ENCODE results near the gene HOXC4.

DNA sequence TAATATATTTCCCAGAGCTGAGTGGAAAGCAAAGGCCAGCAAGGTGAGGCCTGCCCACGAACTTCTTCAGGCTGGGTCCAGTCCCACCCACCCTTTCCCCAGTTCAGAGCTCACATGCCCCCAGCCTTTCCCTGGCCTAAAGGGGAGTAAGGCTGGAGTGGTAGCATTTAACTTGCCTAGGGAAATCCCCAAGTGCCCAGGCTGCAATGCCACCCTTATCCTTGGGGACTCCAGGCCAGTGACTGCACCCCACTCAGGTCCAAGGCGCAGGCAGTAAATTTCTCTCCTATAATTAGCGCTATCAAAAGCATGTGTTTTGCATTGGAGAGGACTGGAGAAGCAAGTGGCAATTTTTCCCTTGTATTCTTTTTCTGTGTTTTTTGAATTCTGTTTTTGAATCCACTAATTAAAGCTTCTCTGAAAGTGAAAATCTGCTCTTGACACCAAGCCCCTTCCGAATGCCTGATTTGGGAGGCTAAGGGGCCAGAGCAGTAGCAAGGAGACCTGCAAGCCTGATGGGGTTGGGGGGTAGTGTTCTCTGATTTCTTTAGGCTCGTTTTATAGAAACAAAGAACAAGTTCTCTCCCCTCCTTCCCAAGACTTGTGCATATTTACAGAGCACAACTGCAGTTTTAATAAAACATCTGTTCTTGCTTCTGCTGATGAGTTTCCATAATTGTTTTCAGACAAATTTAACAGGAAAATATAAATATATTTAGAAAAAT, 28.9 kb upstream of the HOXC4 start:
- TF ChIP-seq CTCF (IDR thresholded peaks at IDR 0.05): no peak
- TF ChIP-seq POLR2A (IDR thresholded peaks at IDR 0.05): no peak
- no peak for TF ChIP-seq POLR2AphosphoS5 (IDR thresholded peaks at IDR 0.05; ENCODE audit: insufficient read depth in 1 of 2, low read depth in 1 of 2)

Data from vagina (tissue), 2 donors.